ENCODE results near the gene LAMP1. TPM values are rescaled to one million over a fixed set of nuclear protein-coding genes. Genes with fewer than 3 reads are reported as not detected.
"Not testable (repeated sequence)": the region's sequence is repeated elsewhere in the genome, so short reads cannot be mapped to it uniquely, and the experiment has no call there.

LAMP1 gene
- total RNA-seq, 2 experiments from 2014 or later: 32.2 to 36.0 TPM

DNA sequence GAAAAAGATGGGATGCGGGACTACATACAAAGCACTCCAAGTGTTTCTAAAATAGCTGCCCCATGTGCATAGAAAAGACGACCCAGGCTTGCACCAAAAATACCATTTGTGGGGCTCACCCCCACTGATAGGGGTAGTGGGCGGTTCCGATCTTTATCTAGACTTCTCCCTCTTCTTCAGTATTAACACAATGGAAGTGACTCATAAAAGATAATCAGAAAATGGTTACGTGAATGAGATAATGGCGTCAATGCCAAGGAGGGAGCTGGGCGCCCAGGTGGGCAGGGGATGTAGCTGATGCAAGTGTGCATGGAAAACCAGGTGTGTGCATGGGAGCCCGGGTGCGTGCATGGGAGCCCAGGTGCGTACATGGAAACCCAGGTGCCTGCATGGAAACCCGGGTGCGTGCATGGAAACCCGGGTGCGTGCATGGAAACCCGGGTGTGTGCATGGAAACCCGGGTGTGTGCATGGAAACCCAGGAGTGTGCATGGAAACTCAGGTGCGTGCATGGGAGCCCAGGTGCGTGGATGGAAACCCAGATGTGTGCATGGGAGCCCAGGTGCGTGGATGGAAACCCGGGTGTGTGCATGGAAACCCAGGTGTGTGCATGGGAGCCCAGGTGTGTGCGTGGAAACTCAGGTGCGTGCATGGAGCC, 32.7 kb downstream of the LAMP1 start:
- intact Hi-C loops (cut with DNase I, micrococcal nuclease): no loop called here
- ATAC-seq (no peak), DNase-seq (no peak)
- no peaks in the 10 kb centered on the region for H3K27me3 Mint-ChIP-seq
- no peaks in the 10 kb centered on the region for H3K36me3 Mint-ChIP-seq (ENCODE audit: low read depth)
- H3K4me1 Mint-ChIP-seq: no peaks in the 10 kb centered on the region
- CTCF ChIA-PET: no interaction called here
- no peaks in the 10 kb centered on the region for H3K9me3 Mint-ChIP-seq (ENCODE audit: low read depth)
- no peak overlapping the region for H3K4me3 Mint-ChIP-seq
- POLR2A ChIA-PET: no interaction called here
- H3K27ac Mint-ChIP-seq: no peak overlapping the region

DNA sequence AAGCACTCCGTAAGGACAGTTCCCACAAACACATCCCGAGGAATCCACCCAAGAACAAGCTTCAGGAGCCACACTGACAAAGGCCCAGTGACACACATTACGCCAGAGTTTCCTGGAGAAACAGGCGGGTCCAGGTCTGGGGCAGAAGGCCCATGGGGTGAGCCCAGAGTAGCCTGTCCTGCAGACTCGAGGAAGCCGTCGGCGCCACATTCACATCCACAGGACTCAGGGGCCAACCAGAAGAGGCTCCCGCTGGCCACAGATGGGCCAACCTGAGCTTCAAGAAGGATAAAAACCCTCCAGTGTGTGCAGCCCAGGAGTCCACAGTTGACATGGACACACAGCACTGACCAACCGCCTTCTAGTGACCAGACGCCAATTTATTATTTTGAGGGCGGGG, 35.6 kb downstream of the LAMP1 start:
- ChIA-PET CTCF (no interaction called here), POLR2A (no interaction called here)
- Mint-ChIP-seq H3K9me3 (ENCODE audit: low read depth) (no peaks in the 10 kb centered on the region), H3K36me3 (ENCODE audit: low read depth) (no peaks in the 10 kb centered on the region), H3K4me1 (no peaks in the 10 kb centered on the region), H3K4me3 (no peak overlapping the region), H3K27me3 (peaks cover 2% of the 10 kb centered on the region), H3K27ac (no peak overlapping the region)
- DNase-seq (no peak), ATAC-seq (no peak)
- intact Hi-C loops (cut with DNase I, micrococcal nuclease): no loop called here

DNA sequence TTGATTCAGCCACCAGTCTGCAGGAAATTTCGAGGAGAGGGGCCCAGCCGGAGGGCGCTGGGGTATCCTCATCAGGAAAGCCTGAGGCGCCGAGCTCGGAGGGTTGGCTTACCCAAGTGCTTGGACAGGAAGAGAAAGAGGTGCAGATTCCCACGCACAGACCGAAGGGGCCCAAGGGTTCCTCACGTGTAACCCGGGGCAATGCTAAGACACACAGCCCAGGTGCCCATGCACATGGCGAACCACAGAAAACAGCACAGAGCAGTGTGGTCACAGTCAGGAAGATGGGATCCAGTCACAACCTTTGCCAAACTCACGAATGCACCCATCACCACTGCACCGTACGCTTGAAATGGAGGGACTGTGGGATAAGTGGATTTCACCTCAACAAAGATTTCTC, 36.0 kb downstream of the LAMP1 start:
- intact Hi-C loops (cut with DNase I, micrococcal nuclease): no loop called here
- no peak for DNase-seq
- H3K4me3 Mint-ChIP-seq: no peak overlapping the region
- peaks cover 2% of the 10 kb centered on the region for H3K27me3 Mint-ChIP-seq
- CTCF ChIA-PET: no interaction called here
- H3K4me1 Mint-ChIP-seq: no peaks in the 10 kb centered on the region
- POLR2A ChIA-PET: no interaction called here
- no peak for ATAC-seq
- no peaks in the 10 kb centered on the region for H3K36me3 Mint-ChIP-seq (ENCODE audit: low read depth)
- H3K9me3 Mint-ChIP-seq (ENCODE audit: low read depth): no peaks in the 10 kb centered on the region
- H3K27ac Mint-ChIP-seq: no peak overlapping the region

DNA sequence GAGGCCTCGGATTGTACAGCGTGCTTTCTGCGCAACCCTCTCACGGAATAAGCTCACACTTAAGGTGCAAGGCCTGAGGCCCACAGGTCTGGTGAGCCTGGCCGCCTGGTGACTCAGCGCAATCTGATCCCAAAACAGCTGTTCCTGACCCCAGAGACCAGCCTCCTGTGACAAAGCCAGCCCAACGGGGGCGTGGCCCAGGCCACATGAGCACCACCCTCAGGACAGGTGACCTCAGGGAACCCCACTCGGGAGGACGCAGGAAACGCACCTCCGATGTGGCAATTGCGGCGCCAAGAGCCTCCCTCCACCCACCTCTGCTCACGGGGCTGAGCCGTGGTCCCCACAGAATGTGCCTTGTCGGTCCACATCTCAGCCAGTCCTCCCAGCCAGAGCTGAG, 40.5 kb downstream of the LAMP1 start:
- intact Hi-C loops (cut with DNase I, micrococcal nuclease): no loop called here
- H3K4me3 Mint-ChIP-seq: no peak overlapping the region
- H3K27ac Mint-ChIP-seq: no peak overlapping the region
- ChIA-PET CTCF (no interaction called here), POLR2A (no interaction called here)
- H3K9me3 Mint-ChIP-seq (ENCODE audit: low read depth): no peaks in the 10 kb centered on the region
- no peak for ATAC-seq
- no peak for DNase-seq
- H3K36me3 Mint-ChIP-seq (ENCODE audit: low read depth): no peaks in the 10 kb centered on the region
- peaks cover 2% of the 10 kb centered on the region for H3K27me3 Mint-ChIP-seq
- no peaks in the 10 kb centered on the region for H3K4me1 Mint-ChIP-seq

GRCh38 chr13:113337976-113338375, 40.9 kb downstream of the LAMP1 start:
- Mint-ChIP-seq H3K9me3 (ENCODE audit: low read depth) (no peaks in the 10 kb centered on the region), H3K36me3 (ENCODE audit: low read depth) (no peaks in the 10 kb centered on the region), H3K4me1 (no peaks in the 10 kb centered on the region), H3K4me3 (no peak overlapping the region), H3K27me3 (peaks cover 2% of the 10 kb centered on the region), H3K27ac (no peak overlapping the region)
- ChIA-PET CTCF (no interaction called here), POLR2A (no interaction called here)
- ATAC-seq (no peak), DNase-seq (no peak)
- intact Hi-C loops (cut with DNase I, micrococcal nuclease): no loop called here

GRCh38 chr13:113338451-113338850, 41.4 kb downstream of the LAMP1 start:
- Mint-ChIP-seq H3K4me3 (no peak overlapping the region), H3K36me3 (ENCODE audit: low read depth) (no peaks in the 10 kb centered on the region), H3K27me3 (peaks cover 2% of the 10 kb centered on the region), H3K9me3 (ENCODE audit: low read depth) (no peaks in the 10 kb centered on the region), H3K4me1 (no peaks in the 10 kb centered on the region), H3K27ac (no peak overlapping the region)
- CTCF ChIA-PET: no interaction called here
- ATAC-seq: no peak
- POLR2A ChIA-PET: interaction anchor here (0.6 kb wide), 1 partner anchor 53 kb away, joined by 3 read pairs; no protein-coding TSS in a partner anchor
- DNase-seq: no peak
- intact Hi-C loops (cut with DNase I, micrococcal nuclease): no loop called here

GRCh38 chr13:113342820-113343691, 46.0 kb downstream of the LAMP1 start:
- POLR2A ChIA-PET: no interaction called here

DNA sequence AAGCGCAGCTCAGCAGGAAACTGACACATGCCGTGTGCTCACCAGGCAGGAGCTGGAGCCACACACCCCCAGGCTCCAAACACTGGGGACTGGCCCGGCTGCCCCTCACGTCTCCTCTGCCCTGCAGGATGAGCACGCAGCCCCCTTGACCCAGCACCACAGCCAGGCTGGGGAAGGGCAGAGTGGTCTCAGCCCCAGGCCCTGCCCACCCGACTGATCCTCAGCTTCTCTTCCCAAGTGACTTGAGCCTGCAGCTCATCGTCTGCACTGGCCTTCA, 46.6 kb downstream of the LAMP1 start:
- ChIA-PET CTCF (no interaction called here), POLR2A (no interaction called here)
- DNase-seq (no peak), ATAC-seq (no peak)
- no peak overlapping the region for H3K4me3 Mint-ChIP-seq
- no peaks in the 10 kb centered on the region for H3K9me3 Mint-ChIP-seq (ENCODE audit: low read depth)
- H3K27me3 Mint-ChIP-seq: no peaks in the 10 kb centered on the region
- intact Hi-C loops (cut with DNase I, micrococcal nuclease): no loop called here
- H3K27ac Mint-ChIP-seq: no peak overlapping the region
- no peaks in the 10 kb centered on the region for H3K36me3 Mint-ChIP-seq (ENCODE audit: low read depth)
- no peaks in the 10 kb centered on the region for H3K4me1 Mint-ChIP-seq

More at GRCh38 chr13:113342820-113343691, 46.0 kb downstream of the LAMP1 start:
- no peaks in the 10 kb centered on the region for H3K9me3 Mint-ChIP-seq (ENCODE audit: low read depth)
- intact Hi-C loops (cut with DNase I, micrococcal nuclease): no loop called here
- H3K27ac Mint-ChIP-seq: no peak overlapping the region
- no peaks in the 10 kb centered on the region for H3K27me3 Mint-ChIP-seq
- no peak for DNase-seq
- no peak for ATAC-seq
- no peak overlapping the region for H3K4me3 Mint-ChIP-seq
- H3K36me3 Mint-ChIP-seq (ENCODE audit: low read depth): no peaks in the 10 kb centered on the region
- CTCF ChIA-PET: no interaction called here
- no peaks in the 10 kb centered on the region for H3K4me1 Mint-ChIP-seq

GRCh38 chr13:113345486-113345885, 48.4 kb downstream of the LAMP1 start:
- H3K36me3 Mint-ChIP-seq (ENCODE audit: low read depth): no peaks in the 10 kb centered on the region
- ATAC-seq: no peak
- H3K27me3 Mint-ChIP-seq: peaks cover 2% of the 10 kb centered on the region

GRCh38 chr13:113347736-113348225, 50.7 kb downstream of the LAMP1 start:
- H3K4me1 Mint-ChIP-seq; H3K4me3 Mint-ChIP-seq; CTCF ChIA-PET; H3K27ac Mint-ChIP-seq; H3K9me3 Mint-ChIP-seq (ENCODE audit: low read depth); ATAC-seq; POLR2A ChIA-PET; intact Hi-C loops (cut with DNase I, micrococcal nuclease); H3K27me3 Mint-ChIP-seq; H3K36me3 Mint-ChIP-seq (ENCODE audit: low read depth); DNase-seq: not testable (repeated sequence)

More at GRCh38 chr13:113345486-113345885, 48.4 kb downstream of the LAMP1 start:
- ChIA-PET POLR2A (no interaction called here), CTCF (interaction anchor here (0.6 kb wide), 1 partner anchor 52 kb away, joined by 3 read pairs; no protein-coding TSS in a partner anchor)
- Mint-ChIP-seq H3K4me3 (no peak overlapping the region), H3K4me1 (no peaks in the 10 kb centered on the region), H3K9me3 (ENCODE audit: low read depth) (no peaks in the 10 kb centered on the region), H3K27ac (no peak overlapping the region)
- no peak for DNase-seq
- intact Hi-C loops (cut with DNase I, micrococcal nuclease): no loop called here

- Mint-ChIP-seq H3K4me3 (no peak overlapping the region), H3K27ac (no peak overlapping the region), H3K4me1 (no peaks in the 10 kb centered on the region), H3K9me3 (ENCODE audit: low read depth) (no peaks in the 10 kb centered on the region), H3K27me3 (peaks cover 2% of the 10 kb centered on the region), H3K36me3 (ENCODE audit: low read depth) (no peaks in the 10 kb centered on the region)
- ATAC-seq (no peak), DNase-seq (no peak)
- CTCF ChIA-PET: no interaction called here
- intact Hi-C loops (cut with DNase I, micrococcal nuclease): no loop called here
- POLR2A ChIA-PET: no interaction called here
These were observed 51.6 kb downstream of the LAMP1 start for GRCh38 chr13:113348591-113348990.

DNA sequence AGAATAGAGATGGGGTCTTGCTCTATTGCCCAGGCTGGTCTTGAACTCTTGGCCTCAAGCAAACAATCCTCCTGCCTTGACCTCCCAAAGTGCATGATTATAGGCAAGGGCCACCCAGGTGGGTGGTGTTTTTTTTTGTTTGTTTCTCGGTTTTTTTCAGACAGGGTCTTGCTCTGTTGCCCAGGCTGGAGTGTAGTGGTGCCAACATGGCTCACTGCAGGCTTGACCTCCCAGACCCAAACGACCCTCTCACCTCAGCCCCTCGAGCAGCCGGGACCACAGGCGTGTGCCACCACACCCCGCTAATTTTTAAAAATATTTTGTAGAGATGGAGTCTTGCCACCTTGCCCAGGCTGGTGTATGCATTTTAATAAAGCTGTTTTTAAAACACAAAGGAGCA, 52.0 kb downstream of the LAMP1 start:
- intact Hi-C loops (cut with DNase I, micrococcal nuclease): no loop called here
- H3K27me3 Mint-ChIP-seq: peaks cover 2% of the 10 kb centered on the region
- H3K4me3 Mint-ChIP-seq: no peak overlapping the region
- DNase-seq: no peak
- H3K36me3 Mint-ChIP-seq (ENCODE audit: low read depth): no peaks in the 10 kb centered on the region
- H3K27ac Mint-ChIP-seq: no peak overlapping the region
- CTCF ChIA-PET: no interaction called here
- ATAC-seq: no peak
- no peaks in the 10 kb centered on the region for H3K9me3 Mint-ChIP-seq (ENCODE audit: low read depth)
- H3K4me1 Mint-ChIP-seq: no peaks in the 10 kb centered on the region
- POLR2A ChIA-PET: no interaction called here
